Activated CD4-positive, alpha-beta T cell treated with anti-CD3 and anti-CD28 coated beads, Interleukin-2, amount 10 ng/mL, durations not matched to agents 7 days and 5 days (primary cell): Measurements from ENCODE around the gene HNF4A. TPM values are rescaled to one million over a fixed set of nuclear protein-coding genes. Genes with fewer than 3 reads are reported as not detected.

Experiments
- CTCF ChIA-PET: fragments of 350-600 bp; sonication (Branson Sonifier 250); formaldehyde crosslinking; loops from one replicate; lab custom pipeline; 2021; ENCODE audit warnings: antibody characterized with exemption; lab: Charles Lee
- POLR2A ChIA-PET: fragments of 350-600 bp; sonication (Branson Sonifier 250); formaldehyde crosslinking; loops from one replicate; lab custom pipeline; 2021; ENCODE audit warnings: antibody characterized with exemption; lab: Charles Lee
- DNase-seq: peaks from one replicate; pipeline ENCODE4 v3.0.0-alpha.2; 2020
- H3K27ac Mint-ChIP-seq: one replicate; pipeline ENCODE4 v1.8.0; 2021; ENCODE audit warnings: mild to moderate bottlenecking, moderate library complexity, mixed read lengths
- H3K27me3 Mint-ChIP-seq: one replicate; pipeline ENCODE4 v1.8.0; 2021; ENCODE audit warnings: mixed read lengths
- H3K36me3 Mint-ChIP-seq: one replicate; pipeline ENCODE4 v1.8.0; 2021; ENCODE audit warnings: low read depth, mixed read lengths
- H3K4me1 Mint-ChIP-seq: one replicate; pipeline ENCODE4 v1.8.0; 2021; ENCODE audit warnings: mixed read lengths
- H3K4me3 Mint-ChIP-seq: one replicate; pipeline ENCODE4 v1.8.0; 2021; ENCODE audit warnings: mild to moderate bottlenecking, moderate library complexity, mixed read lengths
- H3K9me3 Mint-ChIP-seq: one replicate; pipeline ENCODE4 v1.8.0; 2021; ENCODE audit warnings: mixed read lengths
- total RNA-seq, 2 experiments: library from RNA; stranded (reverse); gene quantifications; one replicate each; pipeline ENCODE4 v1.2.3, GENCODE V29; 2021

The HNF4A gene
- total RNA-seq, 2 experiments from 2014 or later: not detected

DNA sequence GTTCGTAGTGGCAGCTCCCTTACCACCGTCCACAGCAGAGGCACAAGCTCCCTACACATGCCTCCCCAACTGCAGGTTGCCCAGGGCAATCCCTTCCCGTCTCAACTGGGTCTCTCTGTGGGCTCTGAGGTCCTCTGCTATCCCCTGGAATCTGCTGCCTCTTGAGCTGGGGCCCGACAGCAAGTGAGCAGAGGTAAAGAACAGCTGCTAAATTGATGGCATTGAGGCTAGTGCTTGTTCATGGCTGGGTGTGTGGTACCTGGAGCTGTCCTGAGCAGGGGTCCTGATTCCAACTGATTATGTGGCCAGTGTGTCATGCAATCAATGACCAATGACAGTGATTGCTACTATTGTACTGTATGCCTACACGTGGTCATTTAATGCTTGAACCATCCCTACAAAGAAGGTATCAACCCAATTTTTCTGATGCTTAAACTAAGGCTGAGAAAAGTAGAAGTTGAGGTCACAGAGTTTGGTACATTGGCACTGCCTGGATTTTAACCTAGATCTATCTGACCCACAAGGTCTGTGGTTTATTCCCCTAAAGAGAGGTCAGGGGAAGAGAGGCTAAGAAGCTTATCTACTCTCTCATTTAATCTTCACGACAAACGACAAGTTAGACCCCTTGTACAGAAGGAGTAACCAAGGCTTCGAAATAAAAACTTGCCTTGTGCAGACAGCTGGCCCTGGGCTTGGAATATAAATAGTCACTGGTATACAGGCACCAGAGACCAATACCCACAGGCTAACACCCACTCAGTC is 41.1 kb downstream of the HNF4A start:
- Mint-ChIP-seq H3K36me3 (no peaks in the 10 kb centered on the region), H3K9me3 (no peaks in the 10 kb centered on the region), H3K27me3 (peaks cover 13% of the 10 kb centered on the region), H3K27ac (no peak overlapping the region), H3K4me3 (no peak overlapping the region), H3K4me1 (no peaks in the 10 kb centered on the region)
- DNase-seq: no peak
- ChIA-PET CTCF (interaction anchor here (2.7 kb wide), 1 partner anchor 12 kb away, joined by 8 read pairs; no protein-coding TSS in a partner anchor), POLR2A (no interaction called here)

DNA sequence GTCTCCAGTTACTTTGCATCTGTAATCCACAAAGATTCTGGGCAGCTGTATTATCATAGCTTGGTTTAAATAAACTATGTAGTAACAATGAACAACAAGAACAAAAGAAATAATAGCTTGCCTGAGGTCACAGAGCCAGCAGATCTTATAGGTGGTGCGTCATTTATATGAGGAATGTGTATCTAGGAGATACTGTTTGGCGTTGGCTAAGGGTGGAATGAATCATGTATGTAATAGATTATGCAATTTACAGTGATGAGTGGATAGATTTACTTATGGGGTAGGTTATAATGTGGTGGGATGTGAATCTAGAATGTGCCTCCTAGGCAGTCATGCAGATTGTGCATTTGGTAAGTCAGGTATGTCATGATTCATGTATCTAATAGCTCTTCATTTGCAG is 42.8 kb downstream of the HNF4A start:
- H3K27ac Mint-ChIP-seq: no peak overlapping the region
- no peak for DNase-seq
- ChIA-PET CTCF (interaction anchor here (1.4 kb wide), 1 partner anchor 9 kb away, joined by 3 read pairs; no protein-coding TSS in a partner anchor), POLR2A (no interaction called here)
- peaks cover 13% of the 10 kb centered on the region for H3K27me3 Mint-ChIP-seq
- no peaks in the 10 kb centered on the region for H3K9me3 Mint-ChIP-seq
- H3K36me3 Mint-ChIP-seq: no peaks in the 10 kb centered on the region
- no peak overlapping the region for H3K4me3 Mint-ChIP-seq
- no peaks in the 10 kb centered on the region for H3K4me1 Mint-ChIP-seq

- H3K27ac Mint-ChIP-seq: no peak overlapping the region
- peaks cover 13% of the 10 kb centered on the region for H3K27me3 Mint-ChIP-seq
- peaks cover 2% of the 10 kb centered on the region for H3K9me3 Mint-ChIP-seq
- no peak for DNase-seq
- no peaks in the 10 kb centered on the region for H3K4me1 Mint-ChIP-seq
- H3K4me3 Mint-ChIP-seq: no peak overlapping the region
- ChIA-PET POLR2A (no interaction called here), CTCF (interaction anchor here (1.4 kb wide), 1 partner anchor 10 kb away, joined by 3 read pairs; no protein-coding TSS in a partner anchor)
- no peaks in the 10 kb centered on the region for H3K36me3 Mint-ChIP-seq
Measured at GRCh38 chr20:44399446-44399845, 43.9 kb downstream of the HNF4A start.

DNA sequence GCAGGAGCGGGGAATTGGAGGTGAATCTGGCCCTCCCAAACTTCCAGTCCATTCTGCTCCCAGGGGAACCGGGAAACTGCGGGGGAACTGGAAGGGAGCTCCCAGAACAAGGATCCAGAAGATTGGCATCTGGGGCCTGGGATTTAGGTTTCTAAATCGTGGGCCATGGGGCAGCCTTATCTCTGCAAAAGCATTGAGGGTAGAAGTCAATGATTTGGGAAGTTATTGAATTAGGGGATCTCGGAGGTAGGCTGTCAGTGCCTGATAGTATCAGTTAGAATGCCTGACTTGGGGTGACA is 45.1 kb downstream of the HNF4A start:
- CTCF ChIA-PET: no interaction called here
- Mint-ChIP-seq H3K4me3 (no peak overlapping the region), H3K27me3 (peaks cover 13% of the 10 kb centered on the region), H3K27ac (no peak overlapping the region), H3K4me1 (no peaks in the 10 kb centered on the region), H3K36me3 (no peaks in the 10 kb centered on the region), H3K9me3 (peaks cover 4% of the 10 kb centered on the region)
- DNase-seq: no peak
- POLR2A ChIA-PET: no interaction called here

DNA sequence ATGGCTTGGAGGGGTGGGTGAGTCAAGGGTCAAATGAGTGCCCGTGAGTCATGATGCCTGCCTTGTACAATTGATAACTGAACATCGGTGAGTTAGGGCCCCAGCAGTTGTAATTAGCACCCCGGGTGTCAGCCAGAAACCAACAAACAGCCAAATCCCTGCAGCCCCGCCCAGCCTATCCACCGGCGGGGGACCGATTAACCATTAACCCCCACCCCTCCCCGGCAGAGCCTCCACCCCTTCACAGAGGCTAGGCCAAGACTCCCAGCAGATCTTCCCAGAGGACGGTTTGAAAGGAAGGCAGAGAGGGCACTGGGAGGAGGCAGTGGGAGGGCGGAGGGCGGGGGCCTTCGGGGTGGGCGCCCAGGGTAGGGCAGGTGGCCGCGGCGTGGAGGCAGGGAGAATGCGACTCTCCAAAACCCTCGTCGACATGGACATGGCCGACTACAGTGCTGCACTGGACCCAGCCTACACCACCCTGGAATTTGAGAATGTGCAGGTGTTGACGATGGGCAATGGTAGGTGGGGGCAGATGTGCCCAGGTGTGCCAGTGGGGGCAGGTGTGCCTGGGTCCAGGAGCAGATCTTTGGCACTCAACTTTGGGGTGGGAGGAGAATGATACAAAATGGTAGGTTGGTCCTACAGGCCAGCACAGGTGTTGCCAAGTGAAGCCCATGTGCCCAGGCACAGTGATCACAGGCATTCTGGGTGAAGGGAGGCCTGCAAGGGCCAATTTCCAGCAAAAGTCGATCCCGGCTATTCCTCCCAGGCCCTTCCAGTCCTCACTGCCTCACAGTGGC is 45.7 kb downstream of the HNF4A start:
- peaks cover 13% of the 10 kb centered on the region for H3K27me3 Mint-ChIP-seq
- no peaks in the 10 kb centered on the region for H3K36me3 Mint-ChIP-seq
- no peak overlapping the region for H3K27ac Mint-ChIP-seq
- POLR2A ChIA-PET: no interaction called here
- no peak overlapping the region for H3K4me3 Mint-ChIP-seq
- DNase-seq: no peak
- H3K4me1 Mint-ChIP-seq: no peaks in the 10 kb centered on the region
- CTCF ChIA-PET: no interaction called here
- peaks cover 4% of the 10 kb centered on the region for H3K9me3 Mint-ChIP-seq

DNA sequence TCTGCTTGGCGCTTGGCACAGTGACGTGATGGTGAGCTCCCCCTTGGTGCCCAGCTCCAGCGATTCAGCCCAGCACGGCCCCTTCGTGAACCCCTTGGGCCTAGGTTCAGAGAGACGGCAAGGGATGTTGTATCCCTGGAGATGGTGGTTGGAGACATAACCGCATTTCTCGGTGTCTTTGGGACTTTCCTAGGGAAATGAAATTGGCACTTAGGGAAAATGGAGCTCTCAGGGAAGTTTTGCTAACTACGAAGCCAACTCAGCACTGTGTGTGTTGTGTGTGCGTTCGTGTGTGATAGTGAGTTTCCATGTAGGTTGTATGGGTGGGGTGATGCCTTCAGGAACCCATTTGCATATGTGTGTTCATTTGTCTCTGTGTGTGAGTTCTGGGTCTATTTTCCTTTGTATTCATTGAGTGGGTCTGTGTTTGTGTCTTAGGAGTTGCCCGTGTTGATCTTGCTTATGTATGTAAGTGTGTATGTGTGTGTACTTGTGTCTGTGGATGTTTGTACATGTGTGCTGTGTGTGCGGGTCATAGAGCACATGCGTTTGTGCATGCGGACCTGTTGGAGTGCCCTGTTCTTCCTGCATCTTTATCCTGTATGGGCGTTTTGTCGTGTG is 46.4 kb downstream of the HNF4A start:
- ChIA-PET CTCF (no interaction called here), POLR2A (no interaction called here)
- no peak for DNase-seq
- H3K4me1 Mint-ChIP-seq: no peaks in the 10 kb centered on the region
- H3K4me3 Mint-ChIP-seq: no peak overlapping the region
- peaks cover 4% of the 10 kb centered on the region for H3K9me3 Mint-ChIP-seq
- peaks cover 8% of the 10 kb centered on the region for H3K27me3 Mint-ChIP-seq
- no peak overlapping the region for H3K27ac Mint-ChIP-seq
- no peaks in the 10 kb centered on the region for H3K36me3 Mint-ChIP-seq

- Mint-ChIP-seq H3K27ac (no peak overlapping the region), H3K36me3 (no peaks in the 10 kb centered on the region), H3K27me3 (peaks cover 8% of the 10 kb centered on the region), H3K4me1 (no peaks in the 10 kb centered on the region), H3K4me3 (no peak overlapping the region), H3K9me3 (peaks cover 4% of the 10 kb centered on the region)
- no peak for DNase-seq
- ChIA-PET CTCF (no interaction called here), POLR2A (no interaction called here)
Measured at GRCh38 chr20:44402391-44403193, 47.1 kb downstream of the HNF4A start.

- Mint-ChIP-seq H3K27me3 (peaks cover 5% of the 10 kb centered on the region), H3K9me3 (peaks cover 4% of the 10 kb centered on the region), H3K27ac (no peak overlapping the region), H3K4me1 (no peaks in the 10 kb centered on the region), H3K4me3 (no peak overlapping the region), H3K36me3 (no peaks in the 10 kb centered on the region)
- no peak for DNase-seq
- ChIA-PET POLR2A (no interaction called here), CTCF (no interaction called here)
Measured at GRCh38 chr20:44403194-44404112, 48.0 kb downstream of the HNF4A start.

DNA sequence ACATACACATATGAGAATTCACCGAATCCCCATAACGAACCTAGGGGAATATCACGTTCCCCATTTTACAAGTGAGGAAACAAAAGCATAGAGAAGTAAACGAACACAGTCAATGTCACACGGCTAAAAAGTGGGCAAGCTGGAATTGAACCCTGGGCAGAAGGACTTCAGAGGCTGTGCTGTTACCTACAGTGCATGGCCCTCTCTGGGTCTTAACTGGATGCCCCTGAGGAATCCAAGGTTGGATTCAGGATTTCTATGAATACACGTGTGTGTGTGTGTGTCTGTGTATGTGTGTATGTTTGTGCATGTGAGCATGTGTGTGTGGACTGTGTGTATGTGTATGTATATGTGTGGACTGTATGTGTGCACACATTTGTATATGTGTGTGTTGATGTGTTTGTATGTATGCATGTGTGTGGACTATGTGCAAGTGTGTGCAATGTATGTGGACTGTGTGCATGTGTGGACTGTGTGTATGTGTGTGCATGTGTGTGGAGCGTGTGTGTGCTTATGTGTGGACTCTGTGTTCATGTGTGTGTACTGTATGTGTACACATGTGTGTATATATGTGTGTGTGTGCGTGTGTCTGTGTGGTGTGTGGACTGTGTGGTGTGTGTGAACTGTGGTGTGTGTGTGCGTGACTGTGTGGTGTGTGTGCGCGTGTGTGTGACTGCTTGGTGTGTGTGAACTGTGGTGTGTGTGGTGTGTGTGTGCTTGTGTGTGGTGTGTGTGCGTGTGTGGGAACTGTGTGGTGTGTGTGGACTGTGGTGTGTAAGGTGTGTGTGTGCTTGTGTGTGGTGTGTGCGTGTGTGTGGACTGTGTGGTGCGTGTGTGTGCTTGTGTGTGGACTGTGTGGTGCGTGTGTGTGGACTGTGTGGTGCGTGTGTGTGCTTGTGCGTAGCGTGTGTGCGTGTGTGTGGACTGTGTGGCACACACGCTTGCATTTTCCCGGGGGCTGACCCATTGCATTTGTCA is 49.0 kb downstream of the HNF4A start:
- no peaks in the 10 kb centered on the region for H3K4me1 Mint-ChIP-seq
- DNase-seq: no peak
- no peak overlapping the region for H3K4me3 Mint-ChIP-seq
- no peak overlapping the region for H3K27ac Mint-ChIP-seq
- no peaks in the 10 kb centered on the region for H3K36me3 Mint-ChIP-seq
- CTCF ChIA-PET: no interaction called here
- H3K9me3 Mint-ChIP-seq: peaks cover 4% of the 10 kb centered on the region
- POLR2A ChIA-PET: no interaction called here
- H3K27me3 Mint-ChIP-seq: peaks cover 2% of the 10 kb centered on the region

- ChIA-PET POLR2A (no interaction called here), CTCF (no interaction called here)
- Mint-ChIP-seq H3K36me3 (no peaks in the 10 kb centered on the region), H3K27ac (no peak overlapping the region), H3K4me3 (no peak overlapping the region), H3K4me1 (no peaks in the 10 kb centered on the region), H3K9me3 (peaks cover 4% of the 10 kb centered on the region), H3K27me3 (no peaks in the 10 kb centered on the region)
- DNase-seq: no peak
Measured at GRCh38 chr20:44405257-44405656, 49.8 kb downstream of the HNF4A start.
